ENCODE measurements around the gene KCNB1. TPM values are rescaled to one million over a fixed set of nuclear protein-coding genes. Genes with fewer than 3 reads are reported as not detected.

Gene KCNB1
- total RNA-seq, 1 experiment from 2014 or later = 0.04 TPM

- intact Hi-C loops (cut with micrococcal nuclease; ENCODE audit: unreplicated experiment) = no loop called here
- CTCF ChIA-PET = no interaction called here
- POLR2A ChIA-PET (ENCODE audit: unreplicated experiment) = no interaction called here
These were observed 17.9 kb downstream of the KCNB1 start for GRCh38 chr20:49464556-49464955.

GRCh38 chr20:49462626-49463025 is 19.8 kb downstream of the KCNB1 start:
- Histone ChIP-seq H3K36me3 (ENCODE audit: low read depth) (no peaks in the 10 kb centered on the region), H3K27ac (no peak overlapping the region), H2AFZ (no peak overlapping the region), H3K4me2 (no peak overlapping the region), H3K9me3 (ENCODE audit: insufficient read depth, low read depth) (no peaks in the 10 kb centered on the region), H3F3A (ENCODE audit: insufficient read depth, low read depth) (no peaks in the 10 kb centered on the region), H3K79me2 (ENCODE audit: low read depth) (no peaks in the 10 kb centered on the region), H3K4me1 (replicated peaks; ENCODE audit: insufficient read depth) (no peaks in the 10 kb centered on the region), H3K27me3 (ENCODE audit: insufficient read depth, low read depth) (peaks cover 87% of the 10 kb centered on the region), H3K4me3 (no peak overlapping the region), H3K9me2 (ENCODE audit: insufficient read depth) (no peaks in the 10 kb centered on the region), H4K20me1 (ENCODE audit: insufficient read depth) (no peaks in the 10 kb centered on the region)
- DNase-seq = no peak
- ChIA-PET CTCF (no interaction called here), POLR2A (ENCODE audit: unreplicated experiment) (no interaction called here)
- TF ChIP-seq EZH2 (IDR thresholded peaks at IDR 0.05; ENCODE audit: low read depth) = no peak
- TF ChIP-seq CTCF (conservative IDR thresholded peaks at IDR 0.05) = no peak
- no TSS peak for BruUV-seq (replicated peaks)
- intact Hi-C loops (cut with micrococcal nuclease; ENCODE audit: unreplicated experiment) = no loop called here

More at GRCh38 chr20:49464556-49464955, 17.9 kb downstream of the KCNB1 start:
- Histone ChIP-seq H3K4me2 (no peak overlapping the region), H3K4me1 (replicated peaks; ENCODE audit: insufficient read depth) (no peaks in the 10 kb centered on the region), H4K20me1 (ENCODE audit: insufficient read depth) (no peaks in the 10 kb centered on the region), H3K36me3 (ENCODE audit: low read depth) (no peaks in the 10 kb centered on the region), H2AFZ (no peak overlapping the region), H3K79me2 (ENCODE audit: low read depth) (no peaks in the 10 kb centered on the region), H3K4me3 (no peak overlapping the region), H3F3A (ENCODE audit: insufficient read depth, low read depth) (no peaks in the 10 kb centered on the region), H3K9me2 (ENCODE audit: insufficient read depth) (no peaks in the 10 kb centered on the region), H3K27me3 (ENCODE audit: insufficient read depth, low read depth) (peaks cover 89% of the 10 kb centered on the region), H3K9me3 (ENCODE audit: insufficient read depth, low read depth) (no peaks in the 10 kb centered on the region), H3K27ac (no peak overlapping the region)
- BruUV-seq (replicated peaks) = no TSS peak
- no peak for TF ChIP-seq CTCF (conservative IDR thresholded peaks at IDR 0.05)
- no peak for DNase-seq

- no peaks in the 10 kb centered on the region for H3K79me2 ChIP-seq (ENCODE audit: low read depth)
- no peaks in the 10 kb centered on the region for H3F3A ChIP-seq (ENCODE audit: insufficient read depth, low read depth)
- H3K27me3 ChIP-seq (ENCODE audit: insufficient read depth, low read depth) = peaks cover 87% of the 10 kb centered on the region
- CTCF ChIA-PET = no interaction called here
- POLR2A ChIA-PET (ENCODE audit: unreplicated experiment) = no interaction called here
- no TSS peak for BruUV-seq (replicated peaks)
- H3K27ac ChIP-seq = no peak overlapping the region
- no peak for DNase-seq
- TF ChIP-seq CTCF (conservative IDR thresholded peaks at IDR 0.05) = no peak
- no peak for TF ChIP-seq EZH2 (IDR thresholded peaks at IDR 0.05; ENCODE audit: low read depth)
- H3K4me3 ChIP-seq = no peak overlapping the region
- H3K4me1 ChIP-seq (replicated peaks; ENCODE audit: insufficient read depth) = no peaks in the 10 kb centered on the region
- intact Hi-C loops (cut with micrococcal nuclease; ENCODE audit: unreplicated experiment) = no loop called here
- H4K20me1 ChIP-seq (ENCODE audit: insufficient read depth) = no peaks in the 10 kb centered on the region
- H3K36me3 ChIP-seq (ENCODE audit: low read depth) = no peaks in the 10 kb centered on the region
- H2AFZ ChIP-seq = no peak overlapping the region
- no peaks in the 10 kb centered on the region for H3K9me3 ChIP-seq (ENCODE audit: insufficient read depth, low read depth)
- H3K9me2 ChIP-seq (ENCODE audit: insufficient read depth) = no peaks in the 10 kb centered on the region
- no peak overlapping the region for H3K4me2 ChIP-seq
These were observed 20.4 kb downstream of the KCNB1 start for GRCh38 chr20:49461894-49462620.

Data from PC-9 (cell line).